ENCODE measurements around the gene ANK2.

DNA sequence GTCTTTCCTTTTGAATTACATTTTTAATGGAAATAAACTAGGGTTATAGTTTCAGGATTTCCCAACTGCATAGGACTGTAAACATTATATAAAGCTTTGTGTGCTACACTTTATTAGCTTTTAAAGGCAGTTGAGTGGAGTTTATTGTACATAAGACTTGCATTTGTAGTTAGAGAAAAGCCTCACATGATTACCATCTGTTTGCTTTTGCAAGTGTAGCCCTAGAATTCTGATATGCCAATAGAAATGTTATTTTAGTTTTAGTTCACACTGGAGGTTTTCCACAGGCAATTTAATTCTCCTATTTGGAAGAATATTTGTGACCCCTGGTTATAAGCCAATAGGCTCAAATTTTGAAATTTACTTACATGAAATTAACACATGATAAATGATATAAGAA, 41.3 kb upstream of the ANK2 start:
- no peak for TF ChIP-seq EZH2phosphoT487 (IDR thresholded peaks at IDR 0.05; ENCODE audit: insufficient read depth, low read depth)
- no peak for TF ChIP-seq EZH2 (IDR thresholded peaks at IDR 0.05; ENCODE audit: insufficient read depth, poor library complexity, severe bottlenecking)

Measured in GM23248 (cell line).